ENCODE results near the gene DGKB. TPM values are rescaled to one million over a fixed set of nuclear protein-coding genes. Genes with fewer than 3 reads are reported as not detected.

DGKB gene
- total RNA-seq, 1 donor from 2014 or later, result 0.32 TPM

DNA sequence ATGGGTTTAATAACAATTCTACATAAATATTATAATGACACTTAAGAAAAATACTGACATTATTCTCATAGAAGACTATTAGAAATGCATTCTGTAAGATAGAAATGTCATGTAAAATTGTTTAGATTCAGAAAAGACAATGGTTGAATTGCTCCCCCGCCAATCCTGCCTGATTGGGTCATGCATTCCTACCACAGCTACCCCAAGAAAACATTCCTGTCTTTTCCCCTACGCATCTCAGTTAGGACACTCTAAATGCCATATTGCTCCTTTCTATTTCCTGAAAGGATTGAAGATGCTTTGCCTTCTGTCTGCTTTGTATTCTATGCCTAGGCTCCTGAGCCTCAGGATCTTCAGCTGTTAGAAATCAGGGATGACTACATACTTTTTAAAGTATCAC, 109.4 kb downstream of the DGKB start:
- no peak for DNase-seq (ENCODE audit: extremely low spot score, unreplicated experiment)
- no peaks in the 10 kb centered on the region for H3K27me3 Mint-ChIP-seq (ENCODE audit: unreplicated experiment)
- H3K9me3 Mint-ChIP-seq (ENCODE audit: unreplicated experiment), result peaks cover 11% of the 10 kb centered on the region

DNA sequence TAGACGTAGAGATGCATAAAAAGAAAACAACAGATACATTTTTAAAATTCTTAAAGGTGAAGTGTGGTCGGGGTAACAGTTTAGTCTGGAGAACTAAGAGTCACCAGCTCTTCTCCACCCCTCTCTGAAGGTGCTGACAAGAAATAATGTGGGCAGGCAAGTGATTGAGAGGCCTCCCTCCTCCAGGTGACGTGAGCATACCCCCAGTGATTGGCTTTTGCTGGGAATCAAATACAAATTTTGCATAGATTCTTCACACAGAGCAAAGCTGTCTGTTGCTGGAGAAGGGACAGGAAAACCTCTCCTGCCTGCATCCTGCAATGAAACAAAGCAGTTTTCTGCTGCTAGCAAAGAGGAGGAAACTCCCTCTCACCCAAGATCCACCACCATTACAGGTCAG, 115.0 kb downstream of the DGKB start:
- Mint-ChIP-seq H3K4me1 (ENCODE audit: unreplicated experiment) (no peaks in the 10 kb centered on the region), H3K9me3 (ENCODE audit: unreplicated experiment) (peaks cover 11% of the 10 kb centered on the region), H3K27ac (ENCODE audit: unreplicated experiment) (no peak overlapping the region), H3K36me3 (ENCODE audit: unreplicated experiment) (peaks cover 3% of the 10 kb centered on the region), H3K27me3 (ENCODE audit: unreplicated experiment) (no peaks in the 10 kb centered on the region), H3K4me3 (ENCODE audit: unreplicated experiment) (no peak overlapping the region)
- DNase-seq (ENCODE audit: extremely low spot score, unreplicated experiment), result no peak
- TF ChIP-seq, protein P1, sequence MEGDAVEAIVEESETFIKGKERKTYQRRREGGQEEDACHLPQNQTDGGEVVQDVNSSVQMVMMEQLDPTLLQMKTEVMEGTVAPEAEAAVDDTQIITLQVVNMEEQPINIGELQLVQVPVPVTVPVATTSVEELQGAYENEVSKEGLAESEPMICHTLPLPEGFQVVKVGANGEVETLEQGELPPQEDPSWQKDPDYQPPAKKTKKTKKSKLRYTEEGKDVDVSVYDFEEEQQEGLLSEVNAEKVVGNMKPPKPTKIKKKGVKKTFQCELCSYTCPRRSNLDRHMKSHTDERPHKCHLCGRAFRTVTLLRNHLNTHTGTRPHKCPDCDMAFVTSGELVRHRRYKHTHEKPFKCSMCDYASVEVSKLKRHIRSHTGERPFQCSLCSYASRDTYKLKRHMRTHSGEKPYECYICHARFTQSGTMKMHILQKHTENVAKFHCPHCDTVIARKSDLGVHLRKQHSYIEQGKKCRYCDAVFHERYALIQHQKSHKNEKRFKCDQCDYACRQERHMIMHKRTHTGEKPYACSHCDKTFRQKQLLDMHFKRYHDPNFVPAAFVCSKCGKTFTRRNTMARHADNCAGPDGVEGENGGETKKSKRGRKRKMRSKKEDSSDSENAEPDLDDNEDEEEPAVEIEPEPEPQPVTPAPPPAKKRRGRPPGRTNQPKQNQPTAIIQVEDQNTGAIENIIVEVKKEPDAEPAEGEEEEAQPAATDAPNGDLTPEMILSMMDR (IDR thresholded peaks at IDR 0.05), result no peak

More for the DNA sequence above, 109.4 kb downstream of the DGKB start:
- no peak overlapping the region for H3K4me3 Mint-ChIP-seq (ENCODE audit: unreplicated experiment)
- TF ChIP-seq, protein P1 (IDR thresholded peaks at IDR 0.05), result no peak
- no peak overlapping the region for H3K27ac Mint-ChIP-seq (ENCODE audit: unreplicated experiment)
- H3K36me3 Mint-ChIP-seq (ENCODE audit: unreplicated experiment), result peaks cover 3% of the 10 kb centered on the region
- no peaks in the 10 kb centered on the region for H3K4me1 Mint-ChIP-seq (ENCODE audit: unreplicated experiment)

DNA sequence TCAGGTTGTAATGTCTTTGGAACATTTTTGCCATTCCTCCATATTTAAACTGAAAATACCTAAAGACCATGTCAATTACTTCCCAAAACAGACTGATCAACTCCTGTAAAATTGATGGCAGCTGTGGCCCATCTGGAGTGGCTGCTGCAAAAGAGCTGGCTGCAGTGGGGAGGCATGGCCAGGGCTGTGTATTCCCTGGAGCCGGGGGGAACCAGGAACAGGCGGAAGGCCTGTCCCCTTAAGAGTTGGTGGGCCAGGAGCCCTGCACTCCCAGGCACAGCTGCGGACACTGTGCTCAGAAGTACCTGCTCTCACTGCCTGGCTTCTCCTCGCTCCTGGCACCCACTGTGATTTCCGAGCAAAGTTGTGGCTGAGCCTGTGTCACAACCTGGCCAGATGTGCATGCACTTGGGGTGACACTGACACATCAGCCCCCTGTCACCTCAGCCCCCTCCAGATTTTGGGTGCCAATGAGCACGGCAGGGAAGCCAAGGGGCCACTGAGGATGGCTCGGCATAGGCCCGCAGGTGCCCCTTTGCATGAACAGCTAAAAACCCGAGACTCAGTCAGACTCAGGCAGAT, 116.1 kb downstream of the DGKB start:
- no peak for DNase-seq (ENCODE audit: extremely low spot score, unreplicated experiment)
- TF ChIP-seq, protein P1 (IDR thresholded peaks at IDR 0.05), result no peak
- H3K27ac Mint-ChIP-seq (ENCODE audit: unreplicated experiment), result no peak overlapping the region

DNA sequence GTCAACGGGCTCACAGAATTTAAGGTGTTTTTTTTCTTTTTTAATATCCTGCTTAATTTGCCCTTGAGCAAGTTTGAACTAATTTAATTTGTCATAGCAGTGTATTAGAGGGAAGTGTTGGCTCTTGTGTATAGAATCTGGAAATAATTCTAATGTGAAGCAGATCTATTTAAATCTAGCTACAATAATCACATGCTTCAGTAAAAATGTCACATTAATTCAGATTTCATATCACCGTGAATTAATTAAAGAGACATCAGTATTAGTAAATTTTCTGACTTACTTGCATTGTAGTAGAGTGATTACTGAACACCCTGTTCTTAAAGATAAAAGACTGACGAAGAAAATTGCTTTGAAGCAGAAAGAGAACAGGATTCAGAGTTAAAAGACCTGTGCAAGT, 124.7 kb downstream of the DGKB start:
- TF ChIP-seq, protein P1 (IDR thresholded peaks at IDR 0.05), result no peak
- no peak for DNase-seq (ENCODE audit: extremely low spot score, unreplicated experiment)

More for the DNA sequence above, 116.1 kb downstream of the DGKB start:
- Mint-ChIP-seq H3K36me3 (ENCODE audit: unreplicated experiment) (peaks cover 3% of the 10 kb centered on the region), H3K27me3 (ENCODE audit: unreplicated experiment) (no peaks in the 10 kb centered on the region), H3K4me1 (ENCODE audit: unreplicated experiment) (no peaks in the 10 kb centered on the region), H3K4me3 (ENCODE audit: unreplicated experiment) (no peak overlapping the region), H3K9me3 (ENCODE audit: unreplicated experiment) (peaks cover 6% of the 10 kb centered on the region)

DNA sequence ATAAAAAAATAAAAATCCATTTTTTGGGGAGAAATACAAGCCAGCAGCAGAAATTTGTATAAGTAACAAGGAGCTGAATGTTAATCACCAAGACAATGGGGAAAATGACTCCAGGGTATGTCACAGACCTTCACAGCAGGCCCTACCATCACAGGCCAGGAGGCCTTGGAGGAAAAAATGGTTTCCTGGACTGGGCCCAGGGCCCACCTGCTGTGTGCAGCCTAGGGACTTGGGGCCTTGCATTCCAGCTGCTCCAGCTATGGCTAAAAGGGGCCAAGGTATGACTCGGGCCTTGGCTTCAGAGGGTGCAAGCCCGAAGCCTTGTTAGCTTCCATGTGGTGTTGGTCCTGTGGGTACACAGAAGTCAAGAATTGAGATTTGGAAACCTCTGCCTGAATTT, 126.3 kb downstream of the DGKB start:
- H3K36me3 Mint-ChIP-seq (ENCODE audit: unreplicated experiment), result no peaks in the 10 kb centered on the region
- DNase-seq (ENCODE audit: extremely low spot score, unreplicated experiment), result no peak
- H3K9me3 Mint-ChIP-seq (ENCODE audit: unreplicated experiment), result peaks cover 12% of the 10 kb centered on the region
- H3K4me1 Mint-ChIP-seq (ENCODE audit: unreplicated experiment), result peaks cover 10% of the 10 kb centered on the region
- no peak overlapping the region for H3K27ac Mint-ChIP-seq (ENCODE audit: unreplicated experiment)
- H3K27me3 Mint-ChIP-seq (ENCODE audit: unreplicated experiment), result no peaks in the 10 kb centered on the region
- TF ChIP-seq, protein P1 (IDR thresholded peaks at IDR 0.05), result no peak
- H3K4me3 Mint-ChIP-seq (ENCODE audit: unreplicated experiment), result no peak overlapping the region

More for the DNA sequence above, 124.7 kb downstream of the DGKB start:
- Mint-ChIP-seq H3K27me3 (ENCODE audit: unreplicated experiment) (no peaks in the 10 kb centered on the region), H3K4me1 (ENCODE audit: unreplicated experiment) (peaks cover 10% of the 10 kb centered on the region), H3K27ac (ENCODE audit: unreplicated experiment) (no peak overlapping the region), H3K4me3 (ENCODE audit: unreplicated experiment) (no peak overlapping the region), H3K36me3 (ENCODE audit: unreplicated experiment) (no peaks in the 10 kb centered on the region), H3K9me3 (ENCODE audit: unreplicated experiment) (peaks cover 12% of the 10 kb centered on the region)

Measured in osteocyte (in vitro differentiated cells).